NCI-H82 treated with DMSO at 0.1 percent for 48 hours (cell line): ENCODE measurements around the gene RPH3AL.
"Not testable (repeated sequence)": the region's sequence is repeated elsewhere in the genome, so short reads cannot be mapped to it uniquely, and the experiment has no call there.

Experiments
- DNase-seq: peaks from one replicate; lab custom pipeline; 2025; ENCODE audit not compliant: unreplicated experiment; lab: John Stamatoyannopoulos, UW

The RPH3AL gene

GRCh38 chr17:320809-321385, 31.7 kb downstream of the RPH3AL start:
- DNase-seq, result no peak

GRCh38 chr17:320139-320538, 32.5 kb downstream of the RPH3AL start:
- DNase-seq, result no peak

- DNase-seq, result no peak
Measured at GRCh38 chr17:319266-319665, 33.3 kb downstream of the RPH3AL start.

DNA sequence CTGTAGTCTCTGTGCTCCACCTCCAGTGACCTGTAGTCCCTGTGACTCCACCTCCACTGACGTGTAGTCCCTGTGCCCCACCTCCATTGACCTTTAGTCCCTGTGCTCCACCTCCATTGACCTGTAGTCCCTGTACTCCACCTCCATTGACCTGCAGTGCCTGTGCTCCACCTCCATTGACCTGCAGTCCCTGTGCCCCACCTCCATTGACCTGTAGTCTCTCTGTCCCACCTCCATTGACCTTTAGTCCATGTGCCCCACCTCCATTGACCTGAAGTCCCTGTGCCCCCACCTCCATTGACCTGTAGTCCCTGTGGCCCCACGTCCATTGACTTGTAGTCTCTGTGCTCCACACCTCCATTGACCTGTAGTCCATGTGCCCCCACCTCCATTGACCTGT, 35.5 kb downstream of the RPH3AL start:
- DNase-seq, result not testable (repeated sequence)

- DNase-seq, result not testable (repeated sequence)
Measured at GRCh38 chr17:315399-315798, 37.2 kb downstream of the RPH3AL start.

- DNase-seq, result not testable (repeated sequence)
Measured at GRCh38 chr17:314614-314944, 38.0 kb downstream of the RPH3AL start.

GRCh38 chr17:313911-314613, 38.5 kb downstream of the RPH3AL start:
- DNase-seq, result no peak

DNA sequence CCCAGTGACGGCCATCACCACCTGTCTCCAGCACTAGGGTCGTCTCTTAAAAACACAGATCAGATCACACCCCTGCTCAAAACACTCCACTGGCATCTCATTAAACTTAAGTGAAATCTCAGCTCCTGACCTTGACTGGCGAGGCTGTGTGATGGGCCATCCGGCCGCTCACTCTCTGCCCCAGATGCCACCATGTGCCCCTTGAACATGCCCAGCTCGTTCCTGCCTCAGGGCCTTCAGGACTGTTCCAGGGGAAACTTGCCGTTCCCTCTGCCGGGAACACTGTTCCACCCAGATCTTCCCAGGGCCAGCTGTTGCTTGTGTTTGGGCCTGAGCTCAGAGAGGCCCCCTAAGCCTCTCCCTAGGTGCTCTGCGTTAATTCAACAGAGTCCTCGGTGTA, 39.4 kb downstream of the RPH3AL start:
- DNase-seq, result no peak

DNA sequence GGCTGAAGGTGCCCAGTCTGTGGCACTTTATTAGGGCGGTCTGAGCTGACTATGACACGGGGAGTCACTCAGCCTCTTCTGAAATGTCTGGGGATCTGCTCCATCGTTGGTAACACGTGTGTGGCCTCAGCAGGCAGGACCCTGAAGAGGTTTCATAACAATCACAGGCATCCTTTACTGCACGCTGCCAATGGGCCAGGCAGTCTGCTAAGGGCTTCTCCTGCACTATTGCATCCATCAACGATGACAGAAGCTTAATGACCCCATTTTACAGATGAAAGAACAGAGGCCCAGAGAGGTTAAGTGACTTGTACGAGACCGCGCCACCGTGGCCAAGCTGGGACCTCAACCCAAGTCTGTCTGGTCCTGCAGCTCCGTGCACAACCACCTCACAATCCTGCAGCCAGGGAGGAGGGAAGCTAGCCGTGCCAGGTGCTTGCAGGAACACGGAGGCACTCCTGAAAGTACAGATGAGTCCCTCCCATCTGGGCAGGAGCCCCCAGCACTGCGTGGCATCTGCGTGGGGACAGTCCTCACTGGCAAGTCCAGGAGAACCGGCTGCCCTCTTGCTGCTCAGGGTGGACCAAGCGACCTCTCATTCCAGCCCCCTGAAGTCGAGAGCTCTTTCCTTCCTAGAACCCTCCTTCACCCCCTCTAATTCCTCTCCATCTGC, 40.0 kb downstream of the RPH3AL start:
- no peak for DNase-seq

GRCh38 chr17:311119-311782, 41.4 kb downstream of the RPH3AL start:
- DNase-seq, result no peak

- DNase-seq, result no peak
Measured at GRCh38 chr17:310111-311010, 42.2 kb downstream of the RPH3AL start.

DNA sequence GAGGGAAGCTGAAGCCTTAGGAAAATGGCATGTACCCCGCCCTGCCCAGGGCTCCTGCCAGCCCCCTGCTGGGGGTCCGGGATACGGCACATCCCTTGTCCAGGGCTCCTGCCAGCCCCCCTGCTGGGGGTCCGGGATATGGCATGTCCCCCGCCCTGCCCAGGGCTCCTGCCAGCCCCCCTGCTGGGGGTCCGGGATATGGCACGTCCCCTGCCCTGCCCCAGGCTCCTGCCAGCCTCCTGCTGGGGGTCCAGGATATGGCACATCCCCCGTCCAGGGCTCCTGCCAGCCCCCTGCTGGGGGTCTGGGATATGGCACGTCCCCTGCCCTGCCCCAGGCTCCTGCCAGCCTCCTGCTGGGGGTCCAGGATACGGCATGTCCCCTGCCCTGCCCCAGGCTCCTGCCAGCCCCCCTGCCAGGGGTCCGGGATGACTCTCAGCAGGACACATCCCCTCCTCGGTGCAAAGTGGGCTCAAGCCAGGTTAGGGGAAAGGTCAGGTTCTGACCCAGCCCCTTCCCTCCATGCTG, 43.2 kb downstream of the RPH3AL start:
- DNase-seq, result no peak

DNA sequence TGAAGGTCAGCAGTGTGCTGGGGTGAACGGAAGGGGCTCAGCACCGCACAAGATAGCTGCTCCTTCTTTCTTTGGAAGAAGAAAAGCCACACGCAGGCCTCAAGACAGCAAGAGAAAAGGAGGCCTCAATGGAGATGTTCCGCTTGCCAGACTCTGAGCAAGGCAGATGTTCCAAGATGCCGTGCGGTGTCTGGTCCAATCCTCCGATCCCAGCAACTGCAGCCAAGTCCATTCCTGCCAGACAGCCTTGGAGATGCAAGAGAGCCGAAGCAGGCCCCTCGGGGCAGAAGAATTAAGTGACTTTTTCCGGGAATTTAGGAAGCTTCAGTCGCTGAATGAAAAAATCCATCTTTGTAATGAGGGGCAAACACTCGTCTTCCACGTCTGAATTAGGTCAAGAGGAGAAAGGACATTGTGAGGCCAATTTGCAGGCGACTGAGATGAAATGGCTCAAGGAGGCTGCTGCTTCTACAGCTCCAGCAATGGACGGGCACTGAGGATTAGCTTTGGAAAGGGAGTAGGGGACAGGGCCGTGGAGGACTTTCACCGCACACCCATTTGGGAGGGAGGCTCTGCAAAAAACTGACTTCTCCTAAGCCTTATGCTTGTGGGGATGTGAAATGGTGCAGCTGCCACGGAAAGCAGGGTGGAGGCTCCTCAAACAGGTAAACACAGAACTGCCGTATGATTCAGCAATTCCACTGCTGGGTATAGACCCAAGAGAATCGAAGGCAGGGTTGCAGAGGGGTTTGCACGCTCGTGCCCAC, 44.7 kb downstream of the RPH3AL start:
- DNase-seq, result no peak

GRCh38 chr17:307295-307691, 45.3 kb downstream of the RPH3AL start:
- DNase-seq, result no peak

GRCh38 chr17:306536-307294, 45.9 kb downstream of the RPH3AL start:
- no peak for DNase-seq

- DNase-seq, result no peak
Measured at GRCh38 chr17:306116-306515, 46.5 kb downstream of the RPH3AL start.

- DNase-seq, result no peak
Measured at GRCh38 chr17:305090-305976, 47.3 kb downstream of the RPH3AL start.

DNA sequence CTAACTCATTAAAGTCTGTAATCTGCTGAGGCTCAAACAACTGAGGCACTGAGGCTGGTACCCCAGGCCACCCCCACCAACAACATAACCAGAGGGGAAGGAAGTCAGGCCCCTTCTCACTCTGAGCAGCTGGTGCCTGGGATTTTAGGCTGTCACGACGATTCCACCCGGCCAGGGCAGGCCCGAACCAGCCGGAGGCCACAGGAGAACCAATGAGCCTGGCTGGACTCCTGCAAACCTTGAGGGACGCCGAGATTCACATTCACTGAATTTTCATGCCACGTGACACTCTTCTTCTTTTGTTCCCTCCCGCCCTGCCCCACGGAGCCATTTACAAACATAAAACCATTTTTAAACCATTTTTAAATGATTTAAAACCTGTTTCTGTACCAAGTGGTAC, 48.1 kb downstream of the RPH3AL start:
- DNase-seq, result no peak
